Measurements from ENCODE around the gene ZMIZ1. TPM values are rescaled to one million over a fixed set of nuclear protein-coding genes. Genes with fewer than 3 reads are reported as not detected.

Gene ZMIZ1
- total RNA-seq, 1 donor from 2014 or later: 6.3 TPM

GRCh38 chr10:79229071-79229541 lies 160.3 kb downstream of the ZMIZ1 start:
- H3K27me3 ChIP-seq (ENCODE audit: control insufficient read depth, insufficient read depth, low read length): no peaks in the 10 kb centered on the region
- H3K36me3 ChIP-seq (ENCODE audit: control insufficient read depth, insufficient read depth, low read length): peaks cover 9% of the 10 kb centered on the region
- TF ChIP-seq CTCF (IDR thresholded peaks at IDR 0.05; ENCODE audit: insufficient read depth, low read length, severe bottlenecking): no peak
- FAIRE-seq (no peak), DNase-seq (ENCODE audit: low read depth) (no peak)
- H3K4me3 ChIP-seq (ENCODE audit: low read depth, low read length): no peak overlapping the region

- Histone ChIP-seq H3K4me3 (ENCODE audit: low read depth, low read length) (no peak overlapping the region), H3K27me3 (ENCODE audit: control insufficient read depth, insufficient read depth, low read length) (no peaks in the 10 kb centered on the region), H3K36me3 (ENCODE audit: control insufficient read depth, insufficient read depth, low read length) (peaks cover 7% of the 10 kb centered on the region)
- DNase-seq (ENCODE audit: low read depth) (no peak), FAIRE-seq (no peak)
- no peak for TF ChIP-seq CTCF (IDR thresholded peaks at IDR 0.05; ENCODE audit: insufficient read depth, low read length, severe bottlenecking)
These were observed 161.1 kb downstream of the ZMIZ1 start for GRCh38 chr10:79229830-79230327.

GRCh38 chr10:79230328-79230830 lies 161.6 kb downstream of the ZMIZ1 start:
- H3K4me3 ChIP-seq (ENCODE audit: low read depth, low read length): no peak overlapping the region
- FAIRE-seq (no peak), DNase-seq (ENCODE audit: low read depth) (no peak)
- no peak for TF ChIP-seq CTCF (IDR thresholded peaks at IDR 0.05; ENCODE audit: insufficient read depth, low read length, severe bottlenecking)
- H3K36me3 ChIP-seq (ENCODE audit: control insufficient read depth, insufficient read depth, low read length): peaks cover 7% of the 10 kb centered on the region
- no peaks in the 10 kb centered on the region for H3K27me3 ChIP-seq (ENCODE audit: control insufficient read depth, insufficient read depth, low read length)

- no peak overlapping the region for H3K4me3 ChIP-seq (ENCODE audit: low read depth, low read length)
- no peak for DNase-seq (ENCODE audit: low read depth)
- no peaks in the 10 kb centered on the region for H3K27me3 ChIP-seq (ENCODE audit: control insufficient read depth, insufficient read depth, low read length)
- no peak for FAIRE-seq
- peaks cover 7% of the 10 kb centered on the region for H3K36me3 ChIP-seq (ENCODE audit: control insufficient read depth, insufficient read depth, low read length)
- TF ChIP-seq CTCF (IDR thresholded peaks at IDR 0.05; ENCODE audit: insufficient read depth, low read length, severe bottlenecking): no peak
These were observed 162.1 kb downstream of the ZMIZ1 start for GRCh38 chr10:79230850-79231249.

DNA sequence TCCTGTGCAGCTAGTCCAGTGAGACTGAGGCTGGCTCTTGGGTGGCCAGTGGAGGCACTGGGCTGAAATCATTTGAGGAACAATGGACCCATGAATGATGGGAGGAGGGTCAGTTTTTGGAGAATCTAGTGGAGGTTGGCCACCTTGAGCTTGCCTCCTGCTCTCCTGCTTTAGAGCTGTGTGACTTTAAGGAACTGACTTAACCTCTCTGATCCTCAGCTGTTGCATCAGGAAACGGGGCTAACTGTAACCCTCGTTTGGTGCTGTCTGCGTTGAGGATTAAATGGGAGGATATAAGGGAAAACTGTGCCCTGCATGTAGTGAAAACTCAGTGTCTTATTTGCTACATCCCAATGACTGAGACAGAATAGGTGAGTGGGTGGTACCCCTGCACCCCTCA lies 163.1 kb downstream of the ZMIZ1 start:
- FAIRE-seq (no peak), DNase-seq (ENCODE audit: low read depth) (no peak)
- no peaks in the 10 kb centered on the region for H3K27me3 ChIP-seq (ENCODE audit: control insufficient read depth, insufficient read depth, low read length)
- H3K36me3 ChIP-seq (ENCODE audit: control insufficient read depth, insufficient read depth, low read length): peaks cover 7% of the 10 kb centered on the region
- TF ChIP-seq CTCF (IDR thresholded peaks at IDR 0.05; ENCODE audit: insufficient read depth, low read length, severe bottlenecking): no peak
- H3K4me3 ChIP-seq (ENCODE audit: low read depth, low read length): no peak overlapping the region

DNA sequence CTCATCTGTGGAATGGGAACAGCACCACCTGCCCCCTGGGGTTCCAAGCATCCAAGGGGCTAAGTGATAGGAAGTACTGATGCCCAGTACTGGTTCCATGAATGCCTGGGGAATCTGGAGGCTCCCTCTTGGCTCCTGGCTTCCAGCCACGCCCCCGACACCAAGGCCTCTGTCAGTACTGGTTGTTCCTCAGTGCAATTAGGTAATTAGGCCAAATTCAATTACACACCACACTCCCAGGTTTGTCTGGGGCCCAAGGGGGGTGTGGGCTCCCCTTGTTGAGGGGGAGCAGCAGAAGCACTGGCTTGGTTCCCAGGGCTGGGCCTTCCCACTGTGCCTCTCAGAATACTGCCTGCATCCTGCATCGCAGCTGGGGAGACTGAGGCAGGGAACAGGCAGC lies 164.1 kb downstream of the ZMIZ1 start:
- H3K4me3 ChIP-seq (ENCODE audit: low read depth, low read length): no peak overlapping the region
- DNase-seq (ENCODE audit: low read depth) (no peak), FAIRE-seq (no peak)
- peaks cover 6% of the 10 kb centered on the region for H3K36me3 ChIP-seq (ENCODE audit: control insufficient read depth, insufficient read depth, low read length)
- H3K27me3 ChIP-seq (ENCODE audit: control insufficient read depth, insufficient read depth, low read length): no peaks in the 10 kb centered on the region
- no peak for TF ChIP-seq CTCF (IDR thresholded peaks at IDR 0.05; ENCODE audit: insufficient read depth, low read length, severe bottlenecking)

All from bronchial epithelial cell (primary cell).